GM12874 (cell line): ENCODE measurements around the gene MKRN1.

Experiments used
- CTCF ChIP-seq: IDR thresholded peaks from 2 replicates; pipeline ENCODE4 v1.5.1; 2011; ENCODE audit warnings: low read depth, mild to moderate bottlenecking, control low read depth, low read length, moderate library complexity; ENCODE audit not compliant: insufficient read depth

The MKRN1 gene

GRCh38 chr7:140495514-140496097, 16.3 kb upstream of the MKRN1 start:
- TF ChIP-seq CTCF: no peak

GRCh38 chr7:140494867-140495266, 15.6 kb upstream of the MKRN1 start:
- TF ChIP-seq CTCF: no peak

- no peak for TF ChIP-seq CTCF
These were observed 9.7 kb upstream of the MKRN1 start for GRCh38 chr7:140489026-140489359.

GRCh38 chr7:140485500-140486265, 6.4 kb upstream of the MKRN1 start:
- TF ChIP-seq CTCF: no peak

- no peak for TF ChIP-seq CTCF
These were observed 5.7 kb upstream of the MKRN1 start for GRCh38 chr7:140484951-140485499.

GRCh38 chr7:140484479-140484878, 5.2 kb upstream of the MKRN1 start:
- no peak for TF ChIP-seq CTCF

GRCh38 chr7:140479739-140480084, 407 bp upstream of the MKRN1 start:
- no peak for TF ChIP-seq CTCF
